ENCODE data around the gene RAMP3.

Gene RAMP3

DNA sequence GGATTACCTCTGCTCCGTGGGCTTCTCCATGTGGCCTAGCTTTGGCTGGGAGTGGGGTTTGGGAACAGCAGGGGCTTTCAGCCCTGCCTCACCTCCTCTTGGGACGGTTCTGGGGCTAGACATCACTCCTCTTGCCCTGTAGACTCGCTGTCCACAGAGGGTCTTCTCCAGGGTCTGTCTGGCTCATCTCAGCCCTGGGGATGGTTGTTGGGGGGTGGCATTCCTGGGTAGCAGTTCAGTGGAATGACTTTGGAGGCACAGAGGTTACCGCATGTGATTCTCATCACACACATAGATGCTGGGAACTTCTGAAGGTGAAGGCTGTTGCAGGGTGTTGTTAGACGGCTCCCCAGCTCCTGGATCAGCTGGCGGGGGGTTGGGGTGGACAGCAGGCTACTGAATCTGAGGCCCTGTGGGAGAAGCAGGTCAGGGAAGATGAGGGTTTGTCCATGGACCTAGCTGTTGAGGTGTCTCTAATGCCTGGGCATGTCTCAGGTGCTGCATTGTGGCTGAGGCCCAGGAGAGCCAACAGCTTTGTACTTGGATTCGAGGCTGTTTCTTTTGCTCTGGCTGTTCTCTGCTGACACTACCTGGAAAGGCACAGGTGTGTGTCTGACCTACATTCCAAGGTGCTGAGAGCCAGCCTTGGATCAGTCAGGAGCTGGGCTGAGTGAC, 23.8 kb downstream of the RAMP3 start:
- no peak for DNase-seq

DNA sequence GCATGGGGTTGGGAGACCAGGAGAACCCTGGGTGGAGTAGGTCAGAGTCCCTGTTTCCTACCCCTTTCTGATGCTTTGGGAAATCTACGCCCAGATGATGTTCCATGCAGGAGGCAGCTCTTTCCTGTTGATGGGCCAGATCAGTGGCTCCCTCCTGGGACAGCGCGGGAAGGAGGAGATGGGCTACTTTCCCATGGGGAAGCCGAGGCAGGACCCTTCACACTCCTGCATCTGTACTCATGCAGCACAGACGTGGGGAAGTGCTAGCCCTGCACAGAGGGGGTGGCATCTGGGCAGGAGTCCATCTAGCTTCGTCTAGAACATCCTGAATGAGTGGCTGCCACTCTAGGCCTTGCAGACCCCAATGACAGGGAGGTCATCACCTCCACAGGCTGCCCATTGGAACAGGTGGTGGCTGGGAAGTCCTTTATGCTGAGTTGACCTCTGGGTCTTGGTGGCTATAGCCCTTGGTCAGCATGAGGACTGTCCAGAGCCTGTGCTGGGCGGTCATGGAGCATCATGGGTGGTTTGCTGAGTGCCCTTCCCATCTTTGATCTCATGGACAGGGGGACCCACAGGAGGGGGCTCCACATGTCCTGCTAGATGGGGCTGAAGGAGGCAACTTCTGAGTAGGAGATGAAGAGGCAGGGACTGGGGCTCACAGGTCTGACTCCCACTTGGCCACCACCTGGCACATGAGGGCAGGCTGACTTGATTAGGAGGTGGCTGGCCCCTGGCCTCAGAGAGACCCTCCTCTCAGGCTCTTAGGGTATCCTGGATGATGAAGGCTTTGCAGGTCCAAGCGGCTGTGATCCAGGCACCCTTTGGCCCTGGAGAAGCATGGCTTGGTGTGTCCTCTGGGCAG, 24.6 kb downstream of the RAMP3 start:
- DNase-seq, result no peak

DNA sequence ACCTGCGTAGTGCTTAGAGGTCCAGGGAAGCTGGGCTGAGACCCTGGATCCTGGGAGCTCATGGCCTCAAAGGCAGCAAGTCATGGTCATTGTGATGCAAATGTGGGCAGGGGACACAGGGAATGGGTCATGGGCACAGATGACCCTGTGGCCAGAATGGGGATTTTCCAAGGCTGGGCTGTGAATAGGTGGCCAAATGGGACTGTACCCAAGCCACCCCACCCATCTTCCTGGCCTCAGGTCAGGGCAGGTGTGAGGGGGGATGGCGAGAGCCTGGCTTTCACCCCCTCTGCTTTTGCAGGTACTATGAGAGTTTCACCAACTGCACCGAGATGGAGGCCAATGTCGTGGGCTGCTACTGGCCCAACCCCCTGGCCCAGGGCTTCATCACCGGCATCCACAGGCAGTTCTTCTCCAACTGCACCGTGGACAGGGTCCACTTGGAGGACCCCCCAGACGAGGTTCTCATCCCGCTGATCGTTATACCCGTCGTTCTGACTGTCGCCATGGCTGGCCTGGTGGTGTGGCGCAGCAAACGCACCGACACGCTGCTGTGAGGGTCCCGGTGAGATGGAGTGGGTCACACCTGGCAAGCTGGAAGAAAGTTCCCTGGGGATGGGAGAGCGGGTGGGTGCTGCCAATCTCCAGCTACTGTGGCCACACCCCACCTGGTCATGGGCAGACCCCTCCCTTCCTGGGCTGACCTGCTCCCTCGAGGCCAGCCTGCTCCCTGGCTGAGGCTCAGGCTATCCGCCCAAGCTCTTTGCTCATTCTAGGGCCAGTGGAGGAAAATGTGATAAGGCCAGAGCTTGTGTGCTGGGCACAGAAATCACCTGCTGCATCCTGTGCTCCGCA, 25.5 kb downstream of the RAMP3 start:
- no peak for DNase-seq

DNA sequence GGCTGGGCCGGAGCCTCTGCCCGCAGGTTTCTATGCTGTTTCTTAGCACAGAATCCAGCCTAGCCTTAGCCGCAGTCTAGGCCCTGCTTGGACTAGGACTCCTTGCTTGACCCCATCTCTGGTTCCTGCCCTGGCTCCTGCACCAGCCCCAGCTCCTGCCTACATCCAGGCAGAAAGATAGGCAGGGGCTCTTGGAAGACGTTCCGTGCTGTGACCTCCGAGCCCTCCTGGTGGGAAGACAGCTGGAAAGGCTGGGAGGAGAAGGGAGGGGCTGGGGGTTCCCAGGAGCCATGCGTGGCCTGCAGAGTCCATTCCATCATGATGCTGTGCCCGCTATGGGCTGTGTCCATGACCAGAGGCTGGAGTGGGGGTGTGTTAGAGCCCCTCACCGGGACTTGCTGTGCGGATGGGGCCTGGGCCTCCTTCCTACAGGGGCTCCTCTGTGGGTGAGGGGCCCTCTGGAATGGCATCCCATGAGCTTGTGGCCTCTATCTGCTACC, 26.2 kb downstream of the RAMP3 start:
- no peak for DNase-seq

DNA sequence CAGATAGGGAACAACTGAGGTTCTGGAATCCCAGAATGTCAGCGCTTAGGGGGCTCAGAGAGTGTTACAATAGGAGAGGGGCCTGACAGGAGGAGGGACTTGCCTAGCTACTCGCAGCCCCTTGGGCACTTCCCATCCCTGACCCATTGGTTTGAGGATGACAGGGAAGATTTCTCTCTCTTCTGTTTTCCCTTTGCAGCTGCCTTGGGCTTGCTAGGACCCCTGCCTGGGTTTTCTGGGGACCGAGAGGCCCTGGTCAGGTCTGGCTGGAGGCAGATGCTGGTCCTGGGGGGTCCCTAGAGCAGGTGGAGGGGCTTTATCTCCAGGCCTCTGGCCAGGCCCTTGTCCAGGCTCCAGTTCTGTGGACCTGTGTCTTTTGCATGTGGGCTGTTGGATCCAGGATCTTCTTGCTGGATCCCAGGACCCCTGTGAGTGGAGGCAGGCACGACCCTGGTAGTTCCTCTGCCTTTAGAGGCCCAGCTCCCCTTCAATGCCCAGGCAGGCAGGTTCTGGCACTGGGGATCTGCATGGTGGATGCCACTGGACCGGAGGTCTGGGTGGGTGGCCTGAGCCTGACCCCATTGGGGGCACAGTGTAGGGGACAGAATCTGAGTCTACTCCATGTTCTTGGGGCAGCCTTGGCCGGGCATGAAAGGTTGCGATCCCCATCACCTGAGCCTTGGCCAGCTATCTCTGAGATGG, 26.9 kb downstream of the RAMP3 start:
- no peak for DNase-seq

DNA sequence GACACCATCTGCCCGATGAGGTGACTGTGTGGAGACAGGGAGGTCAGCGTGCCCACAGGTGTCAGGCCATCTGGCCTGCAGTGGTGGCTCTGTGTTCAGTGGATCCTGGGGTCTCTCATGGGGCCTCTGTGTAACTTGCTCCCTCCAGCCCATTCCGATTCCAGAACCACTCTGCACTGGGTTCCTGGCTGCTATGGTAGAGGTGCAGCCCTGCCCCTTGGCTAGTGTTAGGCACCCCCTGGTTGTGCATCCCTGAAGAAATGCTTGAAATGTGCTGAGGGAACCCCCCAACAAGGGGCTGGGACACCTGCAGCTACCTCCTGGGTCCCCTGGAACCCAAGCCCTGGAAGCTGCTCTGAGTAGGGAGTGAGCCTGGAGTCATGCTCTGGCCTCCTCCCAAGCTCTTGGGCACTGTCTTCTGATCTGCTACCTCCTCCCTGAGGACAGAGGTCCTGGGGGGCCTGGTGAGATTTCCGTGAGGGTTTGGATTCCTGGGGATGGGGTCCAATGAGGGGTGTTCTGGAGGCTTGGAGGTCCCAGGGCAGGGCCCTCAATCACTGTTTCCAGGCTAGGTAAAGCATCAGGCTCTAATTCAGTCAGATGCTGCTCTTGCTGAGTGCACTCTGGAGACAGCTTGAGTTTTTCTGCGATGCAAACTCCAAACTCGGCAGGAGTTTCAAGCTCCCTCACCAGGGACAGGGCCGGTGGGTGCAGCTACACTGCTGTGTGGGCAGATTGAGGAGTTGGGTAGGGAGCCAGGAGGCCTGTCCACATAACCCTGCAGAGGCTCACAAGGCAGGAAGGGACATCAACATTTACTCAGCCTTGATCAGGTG, 27.7 kb downstream of the RAMP3 start:
- DNase-seq, result no peak

DNA sequence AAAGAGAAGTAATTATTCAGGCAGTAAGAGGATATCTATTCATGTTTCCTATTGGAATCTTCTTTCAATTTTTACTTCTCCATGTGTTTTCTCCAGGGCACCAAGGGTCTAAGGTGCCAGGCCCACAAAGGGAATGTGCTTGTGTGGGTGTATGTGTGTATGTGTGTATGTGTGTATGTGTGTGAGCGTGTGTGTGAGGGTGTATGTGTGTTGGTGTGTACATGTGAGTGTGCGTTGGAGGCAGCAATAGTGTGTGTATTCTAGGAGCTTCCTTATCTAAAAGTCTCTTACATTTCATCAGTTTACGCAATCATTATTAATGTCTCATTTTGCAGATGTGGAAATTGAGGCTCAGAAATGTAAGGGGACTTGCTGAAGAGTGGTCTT, 28.3 kb downstream of the RAMP3 start:
- DNase-seq, result no peak

DNA sequence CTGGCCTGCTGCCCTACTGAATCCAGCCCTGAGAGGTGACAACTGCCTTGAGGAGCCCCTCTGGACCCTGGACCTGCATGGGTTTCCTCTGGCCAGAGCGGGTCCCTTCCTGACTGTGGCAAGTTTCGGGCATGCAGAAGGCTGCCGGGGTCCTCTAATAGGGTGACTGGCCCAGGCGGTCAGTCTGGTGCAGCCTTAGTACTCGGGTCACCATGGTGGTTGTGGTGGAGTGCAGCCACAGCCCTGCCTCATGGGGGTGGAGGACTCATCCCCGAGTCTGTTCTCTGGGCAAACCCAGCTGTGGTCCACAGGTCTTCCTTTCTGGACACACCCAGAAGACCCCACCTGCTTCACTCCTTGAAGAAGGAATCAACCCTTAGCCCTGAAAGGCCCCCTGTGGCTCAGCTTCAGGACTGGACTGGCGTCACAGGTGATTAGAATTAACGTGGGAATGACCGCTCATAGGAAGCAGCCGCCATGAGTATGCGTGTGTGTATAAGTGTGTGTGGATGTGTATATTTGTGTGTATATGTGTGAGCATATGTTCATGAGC, 28.7 kb downstream of the RAMP3 start:
- DNase-seq, result no peak

DNA sequence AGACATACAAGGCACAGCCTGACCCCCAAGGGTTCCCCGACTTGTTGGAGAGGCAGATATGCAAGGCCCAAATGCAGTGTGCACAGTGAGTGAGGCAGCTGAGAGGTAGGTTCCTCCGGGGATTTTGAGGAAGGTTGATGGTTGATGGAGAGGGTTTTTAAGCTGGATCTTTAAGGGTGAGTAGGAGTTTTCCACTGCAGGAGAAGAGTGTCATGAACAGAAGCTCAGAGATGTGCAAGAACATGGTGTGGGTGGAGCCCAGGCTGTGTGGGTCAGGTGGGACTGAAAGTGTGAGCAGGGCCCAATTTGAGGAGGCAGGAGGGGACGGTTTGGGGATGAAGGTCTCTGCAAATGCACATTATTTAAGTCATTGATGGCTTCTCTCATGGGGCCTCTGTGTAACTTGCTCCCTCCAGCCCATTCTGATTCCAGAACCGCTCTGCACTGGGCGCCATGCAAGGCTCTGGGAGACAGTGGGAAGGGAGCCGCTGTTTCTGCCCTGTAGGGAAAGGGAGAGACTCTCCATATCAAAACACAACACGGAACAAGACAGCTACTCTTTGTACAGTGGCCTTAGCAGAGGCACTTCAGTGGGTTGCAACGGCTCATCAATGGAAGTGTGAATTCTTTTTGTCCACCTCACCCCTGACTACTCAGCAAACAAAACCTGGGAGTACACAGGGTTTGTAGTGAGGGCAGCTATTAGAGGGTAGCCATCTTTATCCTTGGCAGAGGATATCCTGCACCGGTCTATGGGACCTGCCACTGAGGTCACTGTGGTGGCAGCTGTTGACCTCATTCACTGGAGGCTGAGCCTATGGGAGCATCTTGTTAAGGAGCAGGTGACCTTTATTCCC, 29.7 kb downstream of the RAMP3 start:
- no peak for DNase-seq

DNA sequence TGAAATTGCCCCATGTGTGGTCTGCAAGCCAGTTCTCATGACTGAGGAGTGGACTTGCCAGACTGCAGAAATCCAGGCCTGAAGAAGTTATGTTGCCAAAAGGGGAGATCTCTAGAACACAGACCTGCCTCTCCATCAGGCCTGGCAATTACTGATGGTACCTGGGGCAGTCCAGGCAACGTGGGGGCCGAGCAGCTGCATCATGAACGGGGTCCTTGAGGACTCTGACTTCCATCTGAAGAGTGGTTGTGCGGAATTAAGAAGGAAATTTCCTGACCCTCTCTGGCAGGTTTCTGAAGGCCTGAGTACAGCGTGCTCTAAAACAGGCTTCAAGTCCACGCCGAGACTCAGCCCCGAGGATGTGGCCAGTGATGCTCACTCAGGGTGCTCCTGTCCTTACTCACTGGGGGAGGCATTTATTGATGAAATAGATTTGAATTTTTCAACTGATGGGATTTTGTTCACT, 30.4 kb downstream of the RAMP3 start:
- no peak for DNase-seq

DNA sequence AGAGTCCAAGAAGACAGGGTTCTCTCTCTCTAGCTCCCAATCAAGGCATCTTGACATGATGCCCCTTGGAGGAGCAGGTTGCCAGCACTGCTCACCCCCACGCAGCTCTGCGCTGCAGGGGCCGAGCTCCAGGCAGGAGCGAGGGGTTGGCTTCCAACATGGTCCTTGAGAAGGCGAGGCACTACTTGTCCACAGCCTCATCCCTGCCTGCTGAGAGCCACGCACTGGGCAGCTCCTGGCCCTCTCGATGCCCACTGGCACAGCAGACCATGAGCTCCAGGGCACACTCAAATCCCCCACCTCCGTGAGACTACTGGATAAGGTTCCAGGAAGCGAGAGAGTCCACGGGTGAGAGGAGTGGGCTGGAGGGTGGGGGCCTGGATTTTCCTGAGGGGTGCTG, 31.1 kb downstream of the RAMP3 start:
- no peak for DNase-seq

DNA sequence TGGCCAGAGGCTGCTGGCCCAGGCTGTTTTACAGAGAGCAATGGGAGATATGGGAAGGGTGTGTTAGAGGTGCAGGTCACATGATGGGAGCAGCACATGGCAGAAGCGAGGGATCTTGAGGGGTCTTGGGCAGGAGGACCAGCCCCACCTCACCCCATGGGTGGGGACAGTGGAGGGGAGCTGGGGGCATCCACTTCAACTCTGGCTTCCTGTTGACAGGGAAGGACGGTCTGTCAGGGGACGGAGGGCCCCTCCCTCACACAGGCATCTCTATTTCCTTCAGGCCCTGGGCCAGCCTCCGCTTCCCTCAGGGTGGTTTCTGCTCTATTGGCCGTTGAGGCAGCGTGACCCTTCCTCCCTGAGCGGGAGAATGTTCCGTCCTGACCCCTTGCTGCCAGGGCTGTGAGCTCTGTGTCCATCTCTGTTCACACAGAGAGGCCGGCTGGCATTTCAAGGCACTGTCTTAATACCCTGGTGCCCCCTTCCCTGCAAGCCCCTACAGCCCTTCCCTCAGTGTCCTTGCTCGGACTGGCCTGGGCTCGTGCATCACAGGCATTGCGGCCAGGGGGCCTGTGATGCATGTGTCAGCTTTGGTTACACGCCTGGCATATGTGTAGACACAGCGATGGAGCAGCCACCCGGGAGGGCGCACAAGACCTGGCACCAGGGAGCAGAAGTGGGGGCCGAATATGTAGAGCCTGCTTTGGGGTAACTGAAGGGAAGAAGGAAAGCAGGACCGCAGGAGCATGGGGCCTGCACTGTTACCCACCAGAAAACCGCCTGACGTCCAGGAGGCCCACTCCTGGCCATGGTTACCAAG, 31.8 kb downstream of the RAMP3 start:
- DNase-seq, result no peak

DNA sequence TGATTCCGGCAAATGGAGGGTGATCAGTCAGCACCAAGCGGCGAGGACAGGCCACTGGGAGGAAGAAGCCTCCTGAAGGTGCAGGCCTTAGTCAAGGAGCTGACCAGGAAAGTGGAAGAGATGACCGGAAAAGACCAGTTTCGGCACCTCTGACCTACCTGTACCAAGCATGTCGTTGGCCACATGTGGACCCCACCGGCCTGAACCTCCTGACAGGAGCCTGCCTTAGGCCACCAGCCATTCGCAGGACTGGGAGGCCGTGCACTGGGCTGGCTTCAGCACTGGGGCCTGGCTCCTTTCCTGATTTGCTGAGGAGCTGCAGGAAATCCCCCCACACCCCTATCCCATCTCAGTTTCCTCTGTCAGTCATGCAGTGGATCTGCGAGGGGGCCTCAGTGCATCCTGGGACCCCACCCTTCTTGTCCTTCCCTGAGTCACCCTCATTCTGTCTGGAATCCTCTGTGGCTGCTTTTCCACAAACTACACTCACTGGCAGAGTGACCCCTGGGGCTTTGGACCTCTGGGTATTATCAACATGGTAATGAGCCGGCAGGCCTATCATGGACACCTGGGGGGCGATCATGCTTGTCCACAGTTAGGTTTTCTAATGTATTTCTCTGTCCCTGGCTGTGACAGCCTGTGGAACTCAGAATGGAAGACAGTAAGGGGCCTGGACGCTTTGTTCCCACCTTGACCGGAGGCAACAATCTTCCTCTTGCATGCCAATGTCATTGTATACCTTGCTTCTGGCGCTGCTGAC, 33.0 kb downstream of the RAMP3 start:
- no peak for DNase-seq

DNA sequence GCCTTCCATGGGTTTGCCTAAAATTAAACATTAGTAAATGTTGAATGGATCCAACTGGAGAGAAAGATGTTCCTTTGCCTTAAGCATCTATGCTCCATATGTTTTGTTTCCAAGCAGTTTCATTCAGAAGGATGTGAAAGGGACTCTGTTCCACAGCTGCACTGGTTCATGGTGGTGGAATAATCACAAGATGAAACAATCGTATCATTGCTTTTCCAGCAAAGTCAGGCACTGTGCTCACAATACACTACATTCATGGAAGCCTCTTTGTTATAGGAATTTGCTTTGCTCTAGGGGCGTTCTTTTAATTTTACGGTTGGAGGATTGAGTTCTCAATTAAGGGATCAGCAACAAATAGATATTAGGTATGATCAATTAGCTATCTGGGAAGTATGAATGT, 33.8 kb downstream of the RAMP3 start:
- no peak for DNase-seq

DNA sequence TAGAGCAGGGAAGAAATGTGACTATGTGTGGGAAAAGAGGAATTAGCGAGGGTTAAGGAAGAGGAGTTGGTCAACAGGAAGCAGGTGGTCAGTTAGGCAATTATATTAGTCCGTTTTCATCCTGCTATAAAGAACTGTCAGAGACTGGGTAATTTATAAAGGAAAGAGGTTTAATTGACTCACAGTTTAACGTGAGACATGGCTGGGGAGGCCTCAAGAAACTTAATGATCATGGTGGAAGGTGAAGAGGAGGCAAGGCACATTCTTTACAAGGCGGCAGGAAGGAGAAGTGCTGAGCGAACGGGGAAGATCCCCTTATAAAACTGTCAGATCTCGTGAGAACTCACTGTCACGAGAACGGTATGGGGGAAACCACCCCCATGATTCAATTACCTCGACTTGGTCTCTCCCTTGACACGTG, 35.0 kb downstream of the RAMP3 start:
- no peak for DNase-seq

DNA sequence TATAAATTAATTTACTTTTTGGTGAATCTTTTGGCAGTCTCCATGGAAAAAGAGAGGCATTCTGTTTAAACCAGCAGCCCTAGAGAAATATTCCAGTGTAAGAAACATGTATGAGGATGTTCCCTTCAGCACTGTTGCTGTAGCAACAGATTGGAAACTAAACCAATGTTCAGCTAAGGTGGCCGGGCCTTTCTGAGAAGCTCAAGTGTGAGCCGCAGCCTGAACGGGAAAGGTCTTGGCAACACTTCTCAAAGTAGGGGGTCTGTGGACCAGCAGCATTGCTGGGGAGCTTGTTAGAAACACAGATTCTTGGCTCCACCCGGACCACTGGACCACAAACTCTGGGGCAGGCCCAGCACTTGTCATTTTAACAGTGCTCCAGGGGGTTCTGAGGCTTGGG, 36.2 kb downstream of the RAMP3 start:
- DNase-seq, result no peak

DNA sequence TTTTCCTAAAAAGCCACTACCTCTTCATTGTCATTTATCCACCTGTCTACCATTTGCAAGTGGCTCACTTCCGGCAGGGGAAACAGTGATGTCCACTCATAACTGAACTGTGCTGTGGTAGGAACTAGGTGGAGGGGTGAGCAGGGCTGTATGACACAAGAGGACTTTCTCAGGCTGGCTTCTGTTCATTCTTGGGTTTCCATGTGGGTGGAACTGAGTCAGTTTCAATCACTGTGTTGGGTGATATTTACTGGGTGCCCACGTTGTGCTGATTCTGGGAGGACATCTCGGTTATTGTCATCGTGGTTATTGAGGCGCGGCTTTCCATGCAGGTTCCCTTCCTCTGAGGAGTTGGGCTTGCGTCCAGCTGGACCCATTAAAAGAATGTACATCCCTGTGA, 38.8 kb downstream of the RAMP3 start:
- no peak for DNase-seq

DNA sequence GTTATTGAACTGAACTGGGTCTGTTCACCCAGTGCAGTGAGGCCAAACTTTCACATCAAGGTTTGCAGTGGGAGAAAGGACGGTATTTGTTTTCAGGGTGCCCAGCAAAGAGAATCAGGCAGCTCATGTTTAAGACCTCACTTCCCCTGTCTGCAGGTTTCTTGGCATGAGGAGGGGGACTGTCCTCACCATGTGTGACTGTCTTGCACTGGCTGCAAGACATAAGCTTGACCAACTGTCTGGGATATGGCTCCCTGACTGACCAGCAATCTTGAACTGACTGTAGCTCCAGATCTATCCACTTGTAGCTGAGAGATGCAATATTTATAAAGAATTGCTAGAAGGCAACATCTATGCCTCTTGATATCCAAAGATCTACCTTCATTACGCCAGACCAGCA, 39.9 kb downstream of the RAMP3 start:
- DNase-seq, result no peak

DNA sequence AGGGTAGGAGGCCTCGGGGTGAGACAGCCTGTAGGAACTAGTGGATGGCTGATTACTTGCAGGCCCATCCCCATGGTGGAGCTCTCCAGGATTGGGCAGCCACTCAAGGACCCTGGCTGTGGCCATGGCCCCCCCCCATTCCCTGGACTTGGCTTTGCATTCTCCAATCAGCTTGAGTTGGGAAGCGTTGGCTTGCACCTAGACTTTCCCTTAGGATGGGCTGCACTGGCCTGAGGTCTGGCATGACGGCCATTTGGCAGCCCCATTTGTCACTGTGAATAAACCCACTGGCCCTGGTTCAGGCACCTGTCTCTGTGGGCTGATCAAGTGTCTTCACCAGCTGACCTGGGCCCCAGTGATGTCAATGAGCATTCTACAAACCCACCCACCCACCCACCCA, 41.4 kb downstream of the RAMP3 start:
- no peak for DNase-seq

Measured in CD4-positive, alpha-beta T cell treated with Interleukin-12 subunit alpha and Interleukin-12 subunit beta, for 1 hour (primary cell).